Activated CD4-positive, alpha-beta T cell treated with anti-CD3 and anti-CD28 coated beads, Interleukin-2, amount 50 U/mL, for 4 hours (primary cell): Measurements from ENCODE around the gene ANKRD31.
"Not testable (repeated sequence)": the region's sequence is repeated elsewhere in the genome, so short reads cannot be mapped to it uniquely, and the experiment has no call there.

ENCODE experiments used
- DNase-seq, 2 experiments: peaks; one replicate each; pipeline ENCODE4 v3.0.0-alpha.2; 2020

Gene ANKRD31

DNA sequence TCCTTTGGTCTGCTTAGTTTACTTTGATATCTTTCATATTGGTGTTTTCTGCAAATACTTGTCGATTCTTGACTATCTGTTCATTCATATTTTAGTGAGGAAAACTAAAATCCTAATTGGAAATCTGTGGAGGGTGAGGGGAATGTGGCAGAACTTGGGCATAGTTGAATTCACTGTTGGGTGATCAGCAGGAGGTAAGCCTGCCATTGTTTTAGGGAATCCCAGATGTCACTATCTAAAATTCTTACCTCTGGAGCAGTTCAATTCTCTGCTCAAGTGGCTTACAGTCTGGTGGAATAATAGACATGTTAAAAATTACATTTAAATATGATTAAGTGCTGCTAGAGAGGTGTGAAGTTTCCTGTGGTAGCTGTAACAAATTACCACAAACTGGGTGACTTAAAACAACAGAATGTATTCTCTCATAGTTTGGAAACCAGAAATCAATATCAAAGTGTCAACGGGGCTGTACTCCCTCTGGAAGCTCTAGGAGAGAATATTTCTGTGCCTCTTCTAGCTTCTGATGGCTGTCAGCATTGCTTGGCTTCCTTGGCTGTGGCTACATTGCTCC, 94.0 kb downstream of the ANKRD31 start:
- no peak for DNase-seq

DNA sequence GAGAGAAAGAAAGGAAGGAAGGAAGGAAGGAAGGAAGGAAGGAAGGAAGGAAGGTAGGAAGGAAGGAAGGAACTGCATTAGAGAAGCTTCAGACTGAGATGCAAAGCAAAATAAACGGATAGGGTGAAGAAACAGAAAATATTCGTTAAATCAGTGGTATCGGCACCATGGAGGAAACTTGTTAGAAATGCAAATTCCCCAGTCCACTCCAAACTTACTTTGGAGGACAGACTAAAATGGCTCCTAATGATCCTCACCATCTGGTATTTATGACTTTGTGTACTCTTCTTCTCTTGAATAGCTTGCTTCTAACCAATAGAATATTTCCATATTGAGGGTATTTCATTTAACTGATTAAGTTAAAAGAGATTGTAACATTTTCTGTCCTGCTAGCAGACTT, 96.4 kb downstream of the ANKRD31 start:
- no peak for DNase-seq

DNA sequence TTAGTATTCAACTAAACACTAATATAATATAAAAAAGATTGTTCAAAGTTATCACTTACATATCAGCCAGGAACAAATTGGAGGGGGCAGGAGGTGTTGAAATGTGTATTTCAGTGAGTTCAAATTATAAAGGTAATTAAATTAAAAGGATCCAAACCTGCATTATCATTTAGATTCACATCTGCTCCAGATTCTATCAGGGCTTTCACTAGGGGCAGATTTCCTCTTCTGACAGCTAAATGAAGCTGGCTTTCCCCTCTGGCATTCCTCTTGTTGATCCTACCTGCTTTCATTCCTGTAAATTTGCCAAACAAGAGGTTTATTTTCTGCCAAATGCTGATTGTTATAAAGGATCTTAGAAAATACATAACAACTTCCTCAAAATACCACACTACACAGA, 98.0 kb downstream of the ANKRD31 start:
- no peak for DNase-seq

DNA sequence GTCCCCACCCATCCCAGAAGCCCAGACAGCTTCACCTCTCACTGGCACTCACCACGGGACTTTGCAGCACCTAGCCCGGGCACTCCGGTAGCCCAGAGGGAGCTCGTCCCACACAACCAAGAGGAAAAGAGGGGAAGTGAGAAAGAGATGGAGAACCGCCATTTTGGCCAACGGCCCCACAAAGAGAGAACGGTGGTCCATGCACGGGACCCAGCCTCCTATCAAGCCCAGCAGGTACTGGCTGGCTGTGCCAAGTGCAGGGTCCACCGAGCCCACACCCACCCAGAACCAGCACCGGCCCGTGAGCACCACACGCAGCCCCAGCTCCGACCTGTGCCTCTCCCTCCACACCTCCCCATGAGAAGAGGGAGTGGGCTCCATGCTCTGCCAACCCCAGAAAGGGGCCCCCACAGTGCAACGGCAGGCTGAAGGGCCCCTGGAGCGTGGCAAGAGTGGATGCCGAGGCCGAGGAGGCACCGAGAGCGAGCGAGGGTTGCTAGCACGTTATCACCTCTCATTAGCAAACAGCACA, 105.8 kb downstream of the ANKRD31 start:
- DNase-seq = no peak

DNA sequence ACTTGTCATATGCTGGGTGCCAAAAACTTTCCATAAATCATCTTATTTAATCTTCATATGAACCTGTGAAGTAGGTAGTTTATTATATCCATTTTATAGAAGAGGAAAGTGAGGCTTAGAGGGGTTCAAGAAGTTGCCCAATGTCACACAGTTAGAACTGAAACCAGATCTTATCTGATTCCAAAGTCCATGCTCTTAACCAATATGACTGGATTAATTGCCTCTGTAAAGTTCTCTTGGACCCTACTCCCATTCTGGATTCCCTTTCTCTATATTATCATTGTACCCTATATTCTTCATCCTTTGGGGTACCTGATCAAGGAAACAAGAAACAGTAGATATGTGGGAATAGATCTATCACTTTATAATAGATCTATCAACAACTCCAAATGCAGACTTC, 119.8 kb downstream of the ANKRD31 start:
- no peak for DNase-seq

DNA sequence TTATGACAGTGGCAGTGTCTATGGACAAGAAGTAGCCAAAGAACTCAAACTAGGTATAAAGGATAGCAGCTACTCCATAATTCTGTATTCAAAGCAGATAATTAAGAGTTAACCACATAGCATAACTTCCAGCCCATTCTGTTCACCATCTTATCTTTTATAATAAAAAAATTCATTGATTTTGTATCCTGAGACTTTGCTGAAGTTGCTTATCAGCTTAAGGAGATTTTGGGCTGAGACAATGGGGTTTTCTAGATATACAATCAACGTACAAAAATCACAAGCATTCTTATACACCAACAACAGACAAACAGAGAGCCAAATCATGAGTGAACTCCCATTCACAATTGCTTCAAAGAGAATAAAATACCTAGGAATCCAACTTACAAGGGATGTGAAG, 122.4 kb downstream of the ANKRD31 start:
- DNase-seq = not testable (repeated sequence)

DNA sequence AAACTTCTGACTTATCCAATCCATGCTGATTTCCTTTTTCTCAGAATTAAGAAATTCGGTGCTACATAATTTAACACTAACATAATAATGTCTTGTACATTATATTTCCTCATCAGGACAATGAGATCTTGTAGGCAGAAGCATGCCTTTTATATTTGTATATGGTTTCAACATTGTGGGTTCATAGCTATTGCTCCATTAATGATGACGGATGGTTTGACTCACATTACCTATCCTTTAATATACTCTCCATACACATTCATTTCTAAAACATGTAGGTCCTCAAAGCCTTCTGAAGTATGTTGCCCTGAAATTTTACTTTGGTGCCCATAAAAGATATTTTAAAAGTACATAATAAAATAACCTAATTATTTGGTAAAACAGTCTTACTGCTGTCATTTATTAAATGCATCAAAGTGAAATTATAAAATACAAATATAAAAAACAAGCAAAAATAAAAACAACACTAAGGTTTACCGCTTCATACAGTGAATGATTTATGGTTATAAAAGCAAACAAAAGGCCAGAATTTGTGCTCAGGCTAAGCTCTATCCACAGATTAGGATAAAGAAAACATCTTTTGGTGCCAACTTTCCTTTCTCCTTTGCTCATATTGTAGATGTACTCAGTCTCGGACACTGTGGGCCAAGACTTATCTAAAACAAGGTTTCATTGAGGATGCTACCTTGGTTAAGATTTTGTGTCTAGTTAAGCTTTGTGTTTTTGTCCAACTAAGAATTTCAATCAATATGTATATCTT, 123.1 kb downstream of the ANKRD31 start:
- no peak for DNase-seq

DNA sequence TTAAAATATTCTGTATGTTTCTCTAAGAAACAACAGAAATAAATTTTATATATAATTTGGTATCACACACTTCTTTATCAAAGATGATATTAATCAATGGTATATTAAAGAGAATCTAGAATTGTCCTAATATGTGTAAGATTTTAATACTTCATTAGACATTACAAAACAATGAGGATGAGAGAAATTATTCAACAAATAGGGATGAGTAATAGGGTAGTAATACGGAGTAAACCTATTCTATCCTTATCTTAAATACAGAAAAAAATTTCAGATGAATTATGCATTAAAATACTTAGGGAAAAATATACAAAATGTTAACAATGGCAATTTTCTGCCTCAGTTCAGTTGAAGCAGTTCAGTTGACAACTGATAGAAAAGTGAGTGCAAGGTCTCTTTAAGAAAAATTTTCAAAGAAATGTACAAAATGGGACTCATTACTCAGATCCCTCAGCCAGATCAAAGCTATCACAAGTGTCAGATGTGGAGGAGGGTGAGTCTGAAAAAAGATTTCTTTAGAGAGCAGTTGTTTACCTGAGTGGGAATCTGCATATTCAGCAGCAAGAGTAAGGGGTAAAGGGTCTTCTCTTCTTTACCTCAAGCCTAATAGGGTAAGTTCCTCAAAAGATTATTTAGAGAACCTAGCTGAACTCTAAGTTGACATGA, 127.6 kb downstream of the ANKRD31 start:
- no peak for DNase-seq

DNA sequence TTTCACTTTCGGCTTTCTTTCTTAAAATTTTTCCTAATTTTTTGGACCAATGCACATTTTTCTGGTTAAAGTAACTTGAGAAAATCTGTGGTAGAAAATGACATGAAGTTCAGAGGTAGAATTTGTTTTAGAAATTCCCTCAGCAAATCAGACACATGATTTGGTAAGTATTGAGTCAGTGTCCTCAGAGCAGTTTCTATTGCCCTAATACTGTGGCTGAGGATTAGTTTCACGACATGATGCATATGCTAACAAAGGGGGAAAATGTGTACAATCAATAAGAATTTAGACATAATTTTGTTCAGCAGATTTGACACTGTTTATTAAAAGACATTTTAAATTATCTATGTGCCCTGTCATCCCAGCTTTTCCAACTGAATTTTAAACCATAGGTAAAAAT, 128.2 kb downstream of the ANKRD31 start:
- no peak for DNase-seq

DNA sequence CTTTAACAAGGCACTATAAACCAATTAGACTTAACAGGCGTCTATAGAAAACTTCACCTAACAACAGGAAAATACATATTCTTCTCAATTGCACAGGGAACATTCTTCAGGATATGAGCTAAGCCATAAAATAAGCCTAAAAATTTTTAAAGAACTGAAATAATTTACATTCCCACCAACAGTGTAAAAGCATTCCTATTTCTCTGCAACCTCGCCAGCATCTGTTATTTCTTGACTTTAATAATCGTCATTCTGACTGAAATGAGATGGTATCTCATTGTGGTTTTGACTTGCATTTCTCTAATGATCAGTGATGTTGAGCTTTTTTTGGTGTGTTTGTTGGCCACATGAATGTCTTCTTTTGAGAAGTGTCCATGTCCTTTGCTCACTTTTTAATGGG, 140.7 kb downstream of the ANKRD31 start:
- DNase-seq = not testable (repeated sequence)

DNA sequence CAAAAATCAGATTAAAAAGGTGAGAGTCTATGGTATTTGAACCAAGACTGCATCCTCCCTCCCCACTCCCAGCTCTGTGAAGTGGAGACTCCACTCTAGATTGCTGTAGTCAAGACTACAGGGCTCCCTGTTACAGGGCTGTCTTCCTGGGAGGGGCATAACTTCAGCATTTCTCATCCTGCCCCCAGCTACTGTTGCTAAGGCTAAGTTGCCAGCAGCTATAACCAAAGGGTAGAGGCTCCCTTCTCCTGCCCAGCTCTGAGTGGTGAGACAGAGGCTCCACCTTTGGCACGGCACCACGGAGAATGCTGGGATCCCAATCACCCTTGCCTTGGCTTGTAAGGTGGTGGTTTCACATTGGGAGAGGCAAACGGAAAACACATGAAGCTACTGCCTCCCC, 145.1 kb downstream of the ANKRD31 start:
- no peak for DNase-seq

DNA sequence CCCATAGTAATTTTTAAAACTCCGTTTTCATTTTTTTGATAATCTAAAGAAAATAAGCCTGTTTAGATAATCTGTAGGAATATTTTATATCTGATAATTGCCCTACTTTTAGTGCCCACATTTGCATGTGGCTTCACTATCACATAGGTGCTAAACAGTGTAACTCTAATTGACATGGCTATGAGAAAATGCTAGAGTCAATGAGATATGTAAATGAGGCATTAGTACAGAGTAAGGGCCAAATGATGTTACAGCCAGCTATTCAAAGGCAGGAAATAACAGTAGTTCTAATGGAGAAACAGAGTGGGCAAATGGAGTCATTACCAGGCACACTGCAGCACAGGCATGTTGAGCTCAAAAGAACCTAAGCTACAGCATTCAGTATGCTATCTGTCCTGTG, 147.0 kb downstream of the ANKRD31 start:
- no peak for DNase-seq

DNA sequence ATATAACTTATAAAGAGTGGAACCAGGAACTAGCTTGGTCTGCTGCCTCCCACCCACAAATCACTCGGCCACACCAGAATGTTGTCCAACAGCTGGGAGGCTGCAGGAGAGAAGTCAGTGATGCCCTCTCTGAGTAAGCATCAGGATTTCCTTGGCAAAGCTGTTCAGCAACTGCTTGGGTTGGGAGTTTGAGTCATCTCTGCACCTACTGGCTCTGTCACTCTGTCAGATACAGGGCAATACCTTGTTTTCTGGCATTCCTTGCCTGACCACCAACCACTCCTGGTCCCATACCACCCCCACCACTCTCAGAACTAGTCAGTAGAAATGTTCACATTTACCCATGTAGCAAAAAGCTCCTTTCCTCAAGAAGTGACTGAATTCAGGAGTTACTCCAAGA, 147.5 kb downstream of the ANKRD31 start:
- DNase-seq = no peak

DNA sequence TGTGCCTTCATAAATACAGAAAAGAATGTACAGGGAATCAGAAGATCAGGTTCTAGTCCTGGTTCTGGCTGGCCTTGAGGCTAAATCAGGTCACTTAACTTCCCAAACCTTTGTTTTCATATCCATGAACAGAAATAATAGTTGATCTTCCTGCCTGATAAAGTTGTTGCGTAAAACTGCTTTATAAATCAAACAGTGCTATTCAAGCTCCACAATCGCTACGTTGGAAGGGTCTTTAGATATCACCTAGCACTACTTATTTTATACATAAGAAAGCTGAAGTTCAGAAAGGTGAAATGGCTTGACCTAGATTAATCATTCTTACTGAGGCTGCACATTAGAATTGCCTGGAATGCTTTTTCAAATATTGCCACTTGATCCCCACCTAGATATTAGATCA, 148.0 kb downstream of the ANKRD31 start:
- no peak for DNase-seq

DNA sequence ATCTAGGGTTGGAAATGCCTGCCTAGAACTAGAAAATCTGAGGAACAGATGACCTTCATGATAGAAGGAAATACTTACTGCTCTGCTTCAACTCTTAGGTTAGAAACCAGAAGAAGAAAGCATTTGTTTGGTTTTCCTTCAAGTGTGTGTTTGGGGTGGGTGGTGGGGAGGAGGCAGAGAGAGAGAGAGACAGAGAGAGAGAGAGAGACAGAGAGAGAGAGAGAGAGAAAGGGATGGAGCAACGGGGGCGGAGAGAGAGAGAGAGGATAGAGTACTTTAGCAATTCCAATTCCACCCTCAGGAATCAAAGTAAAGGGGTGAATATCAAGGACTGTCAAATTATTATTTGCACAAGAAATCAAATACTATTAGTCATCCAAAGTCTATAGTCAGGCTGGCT, 155.2 kb downstream of the ANKRD31 start:
- no peak for DNase-seq

DNA sequence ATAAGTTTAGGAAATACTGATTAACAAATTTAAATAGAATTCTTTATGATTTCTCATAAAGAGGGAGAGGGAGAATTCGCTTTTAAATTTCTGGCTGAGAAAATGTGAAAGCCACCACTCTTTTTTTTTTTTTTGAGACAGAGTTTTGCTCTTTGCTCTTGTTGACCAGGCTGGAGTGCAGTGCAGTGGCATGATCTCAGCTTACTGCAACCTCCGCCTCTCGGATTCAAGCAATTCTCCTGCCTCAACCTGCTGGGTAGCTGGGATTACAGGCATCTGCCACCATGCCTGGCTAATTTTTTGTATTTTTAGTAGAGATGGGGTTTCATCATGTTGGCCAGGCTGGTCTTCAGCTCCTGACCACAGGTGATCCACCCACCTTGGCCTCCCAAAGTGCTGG, 157.3 kb downstream of the ANKRD31 start:
- DNase-seq = not testable (repeated sequence)

DNA sequence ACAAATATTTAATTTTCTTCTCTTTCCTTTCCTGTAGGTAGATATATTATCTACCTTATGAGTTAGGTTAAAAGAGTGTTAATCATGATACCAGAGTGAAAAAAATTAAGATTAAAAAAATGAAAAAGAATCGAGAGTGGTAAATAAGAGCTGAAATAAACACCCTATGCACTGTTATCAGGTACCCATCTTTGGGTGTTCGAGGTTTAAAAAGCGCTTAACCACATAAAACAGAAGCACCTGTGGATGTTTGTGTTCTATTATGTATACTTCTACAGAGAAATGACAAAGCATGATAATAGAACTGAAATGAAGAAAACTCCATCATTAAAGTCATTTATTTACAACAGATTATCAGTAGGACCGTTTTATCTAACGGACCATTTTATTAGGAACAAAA, 158.7 kb downstream of the ANKRD31 start:
- DNase-seq = no peak

DNA sequence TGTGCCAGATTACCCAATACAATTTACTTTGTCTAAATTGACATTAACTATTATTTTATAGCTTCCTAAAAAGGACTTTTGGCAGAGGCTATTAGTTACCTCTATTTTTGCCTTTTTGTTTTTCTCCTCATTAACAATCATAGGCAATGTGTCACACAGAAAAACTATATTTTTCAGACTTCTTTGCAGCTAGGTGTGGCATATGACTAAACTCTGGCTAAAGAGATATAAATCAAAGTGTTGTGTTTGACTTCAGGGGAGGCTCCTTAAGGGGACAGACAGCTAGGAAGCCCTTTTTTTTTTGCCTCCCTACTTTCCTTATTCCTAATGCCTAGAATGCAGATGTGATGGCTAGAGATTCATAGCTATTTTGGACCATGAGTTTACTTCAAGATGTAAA, 164.6 kb downstream of the ANKRD31 start:
- no peak for DNase-seq

DNA sequence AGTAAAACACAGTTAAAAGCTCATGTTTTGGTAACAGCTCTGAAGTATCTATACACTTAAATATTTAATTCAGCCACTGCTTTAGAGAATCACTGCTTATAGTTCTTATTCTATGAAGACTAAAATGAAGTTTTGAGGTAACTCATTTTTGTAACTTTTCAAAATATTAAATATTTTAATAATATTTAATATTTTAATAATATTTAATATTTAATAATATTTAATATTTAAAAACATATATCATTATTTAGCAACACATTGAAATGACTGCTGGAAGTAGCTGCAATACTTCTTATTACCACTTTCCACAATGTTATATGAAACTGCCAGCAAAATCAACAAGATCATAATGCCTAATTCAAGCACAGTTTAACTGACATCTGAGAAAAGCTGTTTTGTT, 165.6 kb downstream of the ANKRD31 start:
- no peak for DNase-seq

DNA sequence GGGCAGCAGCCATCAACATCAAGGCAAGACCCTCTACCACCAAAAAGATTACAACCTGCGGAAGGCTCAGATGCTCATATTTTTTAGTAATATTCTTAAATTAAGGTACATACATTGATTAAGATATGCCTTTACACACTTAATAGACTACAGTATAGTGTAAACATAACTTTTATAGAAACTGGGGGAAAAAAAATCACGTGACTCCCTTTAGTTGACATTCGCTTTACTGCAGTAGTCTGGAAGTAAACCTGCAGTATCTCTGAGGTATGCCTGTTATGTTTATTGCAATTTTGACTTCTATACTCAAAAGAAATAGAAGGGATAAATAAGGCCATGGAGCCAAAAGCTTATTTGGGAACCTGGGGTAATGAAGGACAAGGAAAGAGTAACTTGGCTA, 169.2 kb downstream of the ANKRD31 start:
- DNase-seq = no peak

DNA sequence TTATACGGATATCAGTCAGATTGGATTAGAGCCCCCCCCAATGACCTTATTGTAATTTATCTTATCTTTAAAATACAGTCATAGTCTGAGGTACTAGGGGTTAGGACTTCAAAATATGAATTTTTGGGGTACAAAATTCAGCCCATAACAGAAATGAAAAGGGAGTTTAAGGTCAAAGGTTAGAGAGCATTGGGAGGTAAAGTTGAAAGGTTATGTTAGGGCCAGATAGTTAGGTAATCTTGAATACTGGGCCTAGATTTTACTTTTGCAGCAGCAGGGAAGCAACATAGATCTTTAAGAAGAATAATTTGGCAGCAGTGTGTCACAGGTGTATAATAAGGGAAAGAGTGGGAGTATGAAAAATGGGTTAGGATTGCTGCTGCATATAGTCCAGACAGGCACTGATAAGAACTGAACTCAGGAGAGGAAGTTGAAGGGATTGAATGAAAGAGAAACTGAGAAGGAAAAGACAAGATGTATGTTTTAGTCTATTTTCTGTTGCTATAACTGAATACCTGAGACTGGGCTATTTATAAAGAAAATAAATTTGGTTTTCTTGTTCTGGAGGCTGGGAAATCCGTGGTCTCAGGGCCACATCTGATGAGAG, 173.7 kb downstream of the ANKRD31 start:
- no peak for DNase-seq

DNA sequence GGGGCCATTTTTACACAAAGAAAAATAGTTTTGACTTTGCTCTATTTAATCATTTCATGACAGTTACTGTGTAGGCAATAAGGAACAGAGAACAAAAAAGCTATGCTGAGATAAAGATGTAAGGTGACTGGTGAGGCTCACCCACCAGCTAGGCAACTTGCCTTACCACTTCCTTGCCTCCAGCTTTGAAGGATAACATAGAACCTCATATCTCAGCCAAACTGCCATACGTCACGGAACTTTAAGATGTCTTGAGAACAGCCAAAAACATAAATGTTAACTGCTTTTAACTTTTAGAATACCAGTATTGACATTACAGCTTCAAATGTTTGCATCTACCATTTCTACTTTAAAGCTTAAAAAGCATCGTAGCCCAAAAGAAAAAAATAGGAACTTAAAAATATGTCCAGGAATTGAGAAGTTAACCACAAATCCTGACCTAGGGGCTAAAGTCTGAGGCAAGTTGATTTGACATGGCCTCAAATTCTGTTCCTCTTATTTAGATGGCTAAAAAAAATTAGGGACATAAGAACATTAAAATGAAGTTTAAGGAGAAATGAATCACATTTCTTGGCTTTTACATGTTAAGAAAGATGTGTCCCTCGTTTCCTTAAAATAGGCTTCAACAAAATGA, 176.6 kb downstream of the ANKRD31 start:
- peak; percentile 23 to 25 for DNase-seq

DNA sequence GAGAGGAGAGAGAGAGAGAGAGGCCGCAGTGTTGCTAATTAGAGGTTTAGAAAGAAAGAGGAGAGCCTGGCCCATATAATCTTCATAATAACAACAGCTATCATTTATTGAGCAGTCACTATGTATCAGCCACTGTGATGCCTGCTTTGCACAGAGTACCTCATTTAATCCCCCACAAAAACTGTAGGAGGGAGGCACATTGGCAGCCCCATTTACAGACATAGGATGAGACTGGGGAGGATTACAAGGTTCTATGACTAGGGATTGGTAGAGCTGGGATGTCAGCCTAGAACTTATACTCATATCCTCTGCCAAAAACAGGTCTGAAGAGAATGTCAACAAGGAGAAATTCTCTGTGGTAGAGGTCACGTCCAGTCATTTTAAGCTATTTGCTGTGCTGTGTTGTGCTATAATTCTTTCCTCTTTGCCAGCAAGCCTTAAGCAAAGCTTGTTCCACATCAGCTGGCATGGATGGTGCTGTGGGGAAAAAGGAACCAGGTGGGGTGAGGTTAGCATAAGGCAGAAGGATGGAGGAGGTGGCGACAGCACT, 177.6 kb downstream of the ANKRD31 start:
- DNase-seq = no peak
